WTC11 (cell line): Measurements from ENCODE around the gene PARVG.

ENCODE experiments used
- GABPB1 ChIP-seq: sonication (generic); formaldehyde crosslinking; IDR thresholded peaks from 2 replicates; pipeline ENCODE4 v1.8.1; 2023; ENCODE audit warnings: mild to moderate bottlenecking, missing genetic modification reagents
- MYBL2 ChIP-seq: sonication (generic); formaldehyde crosslinking; IDR thresholded peaks from 2 replicates; pipeline ENCODE4 v1.8.1; 2023; ENCODE audit warnings: mild to moderate bottlenecking, moderate library complexity, missing genetic modification reagents
- NFATC4 ChIP-seq: fragments of 250-450 bp; sonication (Bioruptor Pico); IDR thresholded peaks from 2 replicates; pipeline ENCODE4 v1.9.0; 2021; ENCODE audit warnings: mild to moderate bottlenecking
- TEAD4 ChIP-seq: sonication (generic); formaldehyde crosslinking; IDR thresholded peaks from 2 replicates; pipeline ENCODE4 v1.8.0; 2022; ENCODE audit warnings: mild to moderate bottlenecking, missing genetic modification reagents
- ZNF121 ChIP-seq: sonication (generic); formaldehyde crosslinking; IDR thresholded peaks from 2 replicates; pipeline ENCODE4 v1.8.0; 2023; ENCODE audit warnings: missing genetic modification reagents
- ZNF138 ChIP-seq: sonication (generic); formaldehyde crosslinking; conservative IDR thresholded peaks from 2 replicates; pipeline ENCODE4 v1.8.1; 2022; ENCODE audit warnings: mild to moderate bottlenecking, moderate library complexity, missing genetic modification reagents
- ZNF263 ChIP-seq: sonication (generic); formaldehyde crosslinking; IDR thresholded peaks from 2 replicates; pipeline ENCODE4 v1.8.1; 2022; ENCODE audit warnings: low read depth, mild to moderate bottlenecking, moderate library complexity, missing genetic modification reagents
- TF ChIP-seq, protein P1 (sequence below): fragments of 200-600 bp; IDR thresholded peaks from 2 replicates; pipeline ENCODE4 v1.8.0; 2022; ENCODE audit warnings: antibody characterized with exemption
- TF ChIP-seq, protein P2 (sequence below): sonication (generic); formaldehyde crosslinking; conservative IDR thresholded peaks from 2 replicates; pipeline ENCODE4 v1.8.1; 2022; ENCODE audit warnings: mild to moderate bottlenecking, missing genetic modification reagents
- TF ChIP-seq, protein P3 (sequence below): sonication (generic); formaldehyde crosslinking; IDR thresholded peaks from 2 replicates; pipeline ENCODE4 v1.8.0; 2023; ENCODE audit warnings: missing genetic modification reagents
- TF ChIP-seq, protein P4 (sequence below): sonication (generic); formaldehyde crosslinking; IDR thresholded peaks from 2 replicates; pipeline ENCODE4 v1.8.1; 2022; ENCODE audit warnings: mild to moderate bottlenecking, missing genetic modification reagents, moderate library complexity, borderline replicate concordance
- TF ChIP-seq, protein P5 (sequence below): sonication (generic); formaldehyde crosslinking; IDR thresholded peaks from 2 replicates; pipeline ENCODE4 v1.8.1; 2022; ENCODE audit warnings: low read depth, missing genetic modification reagents, borderline replicate concordance

DNA sequence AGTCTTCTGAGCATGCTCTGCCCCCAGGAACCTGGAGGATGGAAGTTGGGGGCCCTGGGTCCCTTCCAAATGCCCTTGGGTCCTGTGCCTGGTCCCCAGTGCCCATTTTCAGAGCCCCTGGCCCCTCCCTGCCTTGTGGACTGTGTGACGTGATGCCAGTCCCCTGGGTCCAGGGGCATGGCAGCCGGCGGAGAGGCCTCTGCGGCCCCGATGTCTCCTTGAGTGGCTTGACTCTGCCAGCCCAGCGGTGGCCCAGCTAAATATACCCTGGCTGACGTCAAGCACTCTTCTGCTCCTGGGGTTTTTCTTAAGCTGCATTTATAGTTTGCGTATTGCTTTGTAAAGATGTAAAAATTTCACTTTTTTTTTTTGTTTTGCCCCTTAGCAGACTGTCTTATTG is 35.2 kb upstream of the PARVG start:
- TF ChIP-seq, protein P1, sequence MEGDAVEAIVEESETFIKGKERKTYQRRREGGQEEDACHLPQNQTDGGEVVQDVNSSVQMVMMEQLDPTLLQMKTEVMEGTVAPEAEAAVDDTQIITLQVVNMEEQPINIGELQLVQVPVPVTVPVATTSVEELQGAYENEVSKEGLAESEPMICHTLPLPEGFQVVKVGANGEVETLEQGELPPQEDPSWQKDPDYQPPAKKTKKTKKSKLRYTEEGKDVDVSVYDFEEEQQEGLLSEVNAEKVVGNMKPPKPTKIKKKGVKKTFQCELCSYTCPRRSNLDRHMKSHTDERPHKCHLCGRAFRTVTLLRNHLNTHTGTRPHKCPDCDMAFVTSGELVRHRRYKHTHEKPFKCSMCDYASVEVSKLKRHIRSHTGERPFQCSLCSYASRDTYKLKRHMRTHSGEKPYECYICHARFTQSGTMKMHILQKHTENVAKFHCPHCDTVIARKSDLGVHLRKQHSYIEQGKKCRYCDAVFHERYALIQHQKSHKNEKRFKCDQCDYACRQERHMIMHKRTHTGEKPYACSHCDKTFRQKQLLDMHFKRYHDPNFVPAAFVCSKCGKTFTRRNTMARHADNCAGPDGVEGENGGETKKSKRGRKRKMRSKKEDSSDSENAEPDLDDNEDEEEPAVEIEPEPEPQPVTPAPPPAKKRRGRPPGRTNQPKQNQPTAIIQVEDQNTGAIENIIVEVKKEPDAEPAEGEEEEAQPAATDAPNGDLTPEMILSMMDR = no peak
- TF ChIP-seq ZNF263 (no peak), GABPB1 (CRISPR knock-in tag) (no peak), ZNF121 (CRISPR knock-in tag) (no peak), TEAD4 (CRISPR knock-in tag) (no peak), MYBL2 (CRISPR knock-in tag) (no peak), ZNF138 (no peak), NFATC4 (CRISPR knock-in tag) (no peak)
- TF ChIP-seq, protein P2, sequence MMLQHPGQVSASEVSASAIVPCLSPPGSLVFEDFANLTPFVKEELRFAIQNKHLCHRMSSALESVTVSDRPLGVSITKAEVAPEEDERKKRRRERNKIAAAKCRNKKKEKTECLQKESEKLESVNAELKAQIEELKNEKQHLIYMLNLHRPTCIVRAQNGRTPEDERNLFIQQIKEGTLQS (CRISPR knock-in tag) = no peak
- TF ChIP-seq, protein P3, sequence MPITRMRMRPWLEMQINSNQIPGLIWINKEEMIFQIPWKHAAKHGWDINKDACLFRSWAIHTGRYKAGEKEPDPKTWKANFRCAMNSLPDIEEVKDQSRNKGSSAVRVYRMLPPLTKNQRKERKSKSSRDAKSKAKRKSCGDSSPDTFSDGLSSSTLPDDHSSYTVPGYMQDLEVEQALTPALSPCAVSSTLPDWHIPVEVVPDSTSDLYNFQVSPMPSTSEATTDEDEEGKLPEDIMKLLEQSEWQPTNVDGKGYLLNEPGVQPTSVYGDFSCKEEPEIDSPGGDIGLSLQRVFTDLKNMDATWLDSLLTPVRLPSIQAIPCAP = no peak
- TF ChIP-seq, protein P4, sequence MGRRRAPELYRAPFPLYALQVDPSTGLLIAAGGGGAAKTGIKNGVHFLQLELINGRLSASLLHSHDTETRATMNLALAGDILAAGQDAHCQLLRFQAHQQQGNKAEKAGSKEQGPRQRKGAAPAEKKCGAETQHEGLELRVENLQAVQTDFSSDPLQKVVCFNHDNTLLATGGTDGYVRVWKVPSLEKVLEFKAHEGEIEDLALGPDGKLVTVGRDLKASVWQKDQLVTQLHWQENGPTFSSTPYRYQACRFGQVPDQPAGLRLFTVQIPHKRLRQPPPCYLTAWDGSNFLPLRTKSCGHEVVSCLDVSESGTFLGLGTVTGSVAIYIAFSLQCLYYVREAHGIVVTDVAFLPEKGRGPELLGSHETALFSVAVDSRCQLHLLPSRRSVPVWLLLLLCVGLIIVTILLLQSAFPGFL (CRISPR knock-in tag) = no peak
- TF ChIP-seq, protein P5, sequence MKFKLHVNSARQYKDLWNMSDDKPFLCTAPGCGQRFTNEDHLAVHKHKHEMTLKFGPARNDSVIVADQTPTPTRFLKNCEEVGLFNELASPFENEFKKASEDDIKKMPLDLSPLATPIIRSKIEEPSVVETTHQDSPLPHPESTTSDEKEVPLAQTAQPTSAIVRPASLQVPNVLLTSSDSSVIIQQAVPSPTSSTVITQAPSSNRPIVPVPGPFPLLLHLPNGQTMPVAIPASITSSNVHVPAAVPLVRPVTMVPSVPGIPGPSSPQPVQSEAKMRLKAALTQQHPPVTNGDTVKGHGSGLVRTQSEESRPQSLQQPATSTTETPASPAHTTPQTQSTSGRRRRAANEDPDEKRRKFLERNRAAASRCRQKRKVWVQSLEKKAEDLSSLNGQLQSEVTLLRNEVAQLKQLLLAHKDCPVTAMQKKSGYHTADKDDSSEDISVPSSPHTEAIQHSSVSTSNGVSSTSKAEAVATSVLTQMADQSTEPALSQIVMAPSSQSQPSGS (CRISPR knock-in tag) = no peak
